HG03378 (cell line): ENCODE data around the gene RAB3C.
"Not testable (repeated sequence)": the region's sequence is repeated elsewhere in the genome, so short reads cannot be mapped to it uniquely, and the experiment has no call there.

Experiments
- ATAC-seq: cut with Tn5 transposase; IDR thresholded peaks from one replicate; pipeline ENCODE4 v1.9.1; 2021; ENCODE audit warnings: mild to moderate bottlenecking, moderate library complexity; ENCODE audit not compliant: unreplicated experiment

RAB3C gene

DNA sequence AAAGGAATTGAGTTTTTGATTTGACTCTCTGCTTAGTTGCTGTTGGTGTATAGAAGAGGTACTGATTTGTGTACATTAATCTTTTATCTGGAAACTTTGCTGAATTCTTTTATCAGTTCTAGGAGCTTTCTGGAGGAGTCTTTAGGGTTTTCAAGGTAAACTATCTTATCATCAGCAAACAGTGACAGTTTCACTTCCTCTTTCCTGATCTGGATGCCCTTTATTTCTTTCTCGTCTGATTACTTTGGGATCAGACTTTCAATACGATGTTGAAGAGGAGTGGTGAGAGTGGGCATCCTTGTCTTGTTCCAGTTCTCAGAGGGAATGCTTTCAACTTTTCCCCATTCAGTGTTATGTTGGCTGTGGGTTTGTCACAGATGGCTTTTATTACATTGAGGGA, 17.7 kb downstream of the RAB3C start:
- ATAC-seq = not testable (repeated sequence)

DNA sequence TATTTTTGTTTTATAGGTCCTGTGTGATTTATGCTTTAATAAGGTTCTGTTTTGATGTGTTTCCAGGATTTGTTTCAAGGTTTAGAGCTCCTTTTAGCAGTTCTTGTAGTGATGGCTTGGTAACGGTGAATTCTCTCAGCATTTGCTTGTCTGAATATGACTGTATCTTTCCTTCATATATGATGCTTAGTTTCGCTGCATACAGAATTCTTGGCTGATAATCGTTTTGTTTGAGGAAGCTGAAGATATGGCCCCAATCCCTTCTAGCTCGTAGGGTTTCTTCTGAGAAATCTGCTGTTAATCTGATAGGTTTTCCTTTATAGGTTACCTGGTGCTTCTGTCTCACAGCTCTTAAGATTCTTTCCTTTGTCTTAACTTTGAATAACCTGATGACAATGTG, 20.0 kb downstream of the RAB3C start:
- ATAC-seq = not testable (repeated sequence)

DNA sequence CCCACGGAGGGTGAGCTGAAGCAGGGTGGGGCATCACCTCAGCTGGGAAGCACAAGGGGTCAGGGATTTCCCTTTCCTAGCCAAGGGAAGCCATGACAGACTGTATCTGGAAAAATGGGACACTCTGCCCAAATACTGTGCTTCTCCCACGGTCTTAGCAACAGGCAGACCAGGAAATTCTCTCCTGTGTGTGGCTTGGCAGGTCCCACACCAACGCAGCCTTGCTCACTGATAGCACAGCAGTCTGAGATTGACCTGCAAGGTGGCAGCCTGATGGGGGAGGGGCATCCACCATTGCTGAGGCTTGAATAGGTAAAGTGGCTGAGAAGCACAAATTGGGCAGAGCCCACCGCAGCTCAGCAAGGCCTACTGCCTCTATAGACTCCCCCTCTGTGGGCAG, 23.2 kb downstream of the RAB3C start:
- ATAC-seq = no peak

- ATAC-seq = no peak
Measured at GRCh38 chr5:58615972-58616371, 33.1 kb downstream of the RAB3C start.

DNA sequence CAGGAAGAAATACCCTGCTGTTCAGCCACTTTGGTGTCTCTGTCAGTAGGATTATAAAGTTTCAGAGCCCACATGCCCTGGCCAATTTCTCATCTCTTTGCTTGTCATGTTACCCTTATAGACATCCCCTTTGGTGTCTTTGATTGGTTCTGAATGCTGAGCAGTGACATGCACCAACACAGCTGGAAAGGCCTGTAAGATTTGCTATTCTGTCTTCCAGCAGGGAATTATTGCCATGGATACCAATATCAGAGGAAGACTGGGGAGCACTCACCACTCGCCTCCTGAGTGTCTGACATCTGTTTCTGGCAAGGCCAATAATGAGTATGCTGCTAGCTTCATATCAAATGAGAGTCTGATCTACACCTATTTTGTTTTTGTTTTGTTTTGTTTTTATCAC, 34.4 kb downstream of the RAB3C start:
- no peak for ATAC-seq

- ATAC-seq = no peak
Measured at GRCh38 chr5:58620336-58620735, 37.5 kb downstream of the RAB3C start.

DNA sequence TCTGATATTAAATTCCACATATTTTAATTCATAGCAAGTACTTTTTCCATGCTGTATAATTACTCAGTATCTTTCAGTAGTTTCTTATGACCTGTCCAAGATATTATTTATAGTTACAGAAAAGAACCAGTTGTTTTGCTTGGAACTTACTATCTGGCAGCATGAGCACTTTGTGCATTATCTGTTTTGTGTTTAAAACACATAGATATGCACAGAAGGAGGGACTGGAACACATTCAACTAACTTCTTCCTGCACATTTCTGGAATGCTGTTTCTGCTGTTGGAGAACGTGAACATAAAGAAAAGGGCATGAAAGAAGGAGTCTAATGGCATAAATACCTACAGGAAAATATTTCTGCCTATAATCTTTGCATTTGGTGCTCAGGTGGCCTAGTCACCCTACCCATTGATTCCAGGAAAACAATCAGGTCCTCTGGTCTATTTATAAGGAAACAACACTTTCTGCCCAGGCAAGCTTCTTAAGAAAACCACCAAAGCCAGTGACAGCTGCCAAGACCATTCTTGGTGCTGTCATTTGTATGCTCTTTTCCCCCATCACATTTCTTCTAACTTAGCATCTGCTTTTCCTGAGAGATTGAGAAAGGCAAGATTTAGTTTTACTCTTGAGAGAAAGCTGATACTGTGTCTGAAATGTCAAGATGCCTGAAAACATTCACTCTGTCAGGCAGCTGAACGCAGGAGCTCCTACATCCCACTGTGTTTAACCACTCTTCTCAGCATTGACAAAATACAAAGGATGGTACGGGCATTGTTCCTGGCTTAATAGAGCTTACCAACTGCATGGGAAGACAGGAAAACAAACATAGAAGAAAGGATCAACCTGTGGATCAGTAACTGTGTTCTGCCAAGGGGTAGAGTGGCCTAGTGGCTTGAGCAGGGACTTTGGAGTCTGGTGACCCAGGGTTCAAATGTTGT, 40.3 kb downstream of the RAB3C start:
- ATAC-seq = no peak

GRCh38 chr5:58628626-58629025, 45.8 kb downstream of the RAB3C start:
- no peak for ATAC-seq

DNA sequence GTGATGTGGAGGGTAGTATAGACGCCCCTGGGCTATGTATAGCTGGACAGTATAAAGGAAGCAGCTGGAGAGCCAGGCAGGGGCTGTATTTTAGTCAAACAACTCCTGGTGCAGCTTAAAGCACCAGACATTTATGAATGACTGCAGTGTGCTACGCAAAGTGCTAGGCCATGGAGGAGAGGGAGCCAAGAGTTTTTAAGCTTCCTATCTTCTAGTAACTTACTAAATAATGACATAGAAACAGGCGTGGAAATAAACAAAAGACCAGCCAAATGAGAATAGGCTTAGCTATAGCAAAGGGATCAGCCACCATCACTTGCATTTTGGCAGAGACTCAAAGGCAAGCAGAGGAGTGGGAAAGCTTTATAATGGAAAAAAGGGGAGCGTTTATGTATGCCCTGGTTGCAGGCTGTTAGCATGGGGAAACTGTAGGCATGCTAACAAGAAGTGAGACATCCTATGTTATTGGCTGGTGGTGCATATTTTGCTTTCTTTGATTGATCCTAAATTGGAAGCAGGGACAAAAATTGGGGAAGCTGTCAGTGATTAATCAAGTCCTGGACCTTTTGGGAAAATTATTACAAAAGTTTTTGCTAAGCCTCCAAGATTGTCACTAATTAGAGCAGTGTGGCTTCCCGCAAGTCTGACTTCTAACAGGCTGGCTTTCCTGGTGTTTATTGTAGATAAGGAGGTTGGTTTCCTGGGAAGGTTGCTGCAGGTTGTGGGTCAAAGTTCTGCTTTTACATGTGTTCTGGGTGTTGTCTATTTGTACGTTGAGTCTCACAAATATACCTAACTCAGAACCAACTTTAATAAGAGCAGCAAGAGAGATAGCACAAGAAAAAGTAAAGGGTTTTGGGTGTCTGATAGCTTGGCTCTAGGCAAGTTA, 46.6 kb downstream of the RAB3C start:
- ATAC-seq = no peak

GRCh38 chr5:58631895-58632294, 49.0 kb downstream of the RAB3C start:
- no peak for ATAC-seq

GRCh38 chr5:58635416-58635815, 52.5 kb downstream of the RAB3C start:
- ATAC-seq = no peak

- ATAC-seq = no peak
Measured at GRCh38 chr5:58640011-58640410, 57.1 kb downstream of the RAB3C start.

DNA sequence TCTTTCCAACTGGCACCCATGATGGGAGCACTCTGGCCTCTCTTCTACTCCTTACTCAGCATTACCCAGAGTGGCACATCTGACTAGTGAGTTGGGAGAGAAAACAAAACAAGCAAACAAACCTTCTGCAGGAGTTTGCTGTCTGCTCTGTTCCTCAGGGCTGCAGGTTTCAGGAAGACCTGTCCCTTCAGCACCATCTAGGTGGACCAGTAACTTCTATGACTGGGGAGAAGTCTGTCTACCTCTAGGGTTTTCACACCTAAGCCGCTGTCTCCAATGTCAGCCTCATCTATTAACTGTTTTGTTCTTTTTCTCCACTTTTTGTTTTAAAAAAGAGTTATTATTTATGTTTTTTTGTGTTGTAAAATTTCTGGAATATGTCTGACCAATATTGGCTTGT, 58.7 kb downstream of the RAB3C start:
- no peak for ATAC-seq

DNA sequence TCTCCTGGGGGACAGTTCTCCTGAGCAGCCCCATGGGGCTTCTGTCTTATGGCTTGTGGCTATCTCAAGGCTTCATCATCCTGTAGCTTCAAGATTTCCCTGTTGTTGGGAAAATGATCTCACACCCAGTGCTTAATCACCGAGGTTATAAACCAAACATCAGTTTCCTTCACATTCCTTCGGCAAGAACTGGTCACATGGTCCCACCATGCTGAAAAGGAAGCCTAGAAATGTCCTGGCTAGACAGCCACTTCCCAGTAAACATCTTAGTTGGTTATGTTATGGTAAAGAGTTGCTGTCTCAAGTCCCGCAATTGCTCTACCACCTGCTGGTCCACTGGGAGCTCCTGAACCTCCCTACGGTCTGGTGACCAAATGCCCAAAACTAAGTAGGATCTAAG, 66.0 kb downstream of the RAB3C start:
- ATAC-seq = no peak

DNA sequence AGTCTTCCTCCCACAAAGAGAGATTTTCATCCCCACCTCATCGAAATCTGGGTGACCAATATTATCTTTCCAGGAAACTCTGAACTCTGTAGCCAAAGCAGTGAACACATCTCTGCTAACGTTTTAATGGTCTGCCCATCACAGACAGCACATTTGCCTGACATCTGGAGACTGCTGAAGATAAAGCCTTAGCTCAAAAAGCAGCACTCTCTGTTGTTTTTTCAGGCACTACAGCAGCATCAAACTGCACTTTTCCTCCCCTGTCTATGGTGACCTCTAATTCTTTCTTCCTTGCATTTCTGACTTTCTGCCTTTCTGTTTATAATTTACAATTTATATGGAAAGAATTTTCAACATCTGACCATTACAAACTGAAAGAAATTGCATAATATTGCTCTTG, 66.8 kb downstream of the RAB3C start:
- ATAC-seq = no peak

DNA sequence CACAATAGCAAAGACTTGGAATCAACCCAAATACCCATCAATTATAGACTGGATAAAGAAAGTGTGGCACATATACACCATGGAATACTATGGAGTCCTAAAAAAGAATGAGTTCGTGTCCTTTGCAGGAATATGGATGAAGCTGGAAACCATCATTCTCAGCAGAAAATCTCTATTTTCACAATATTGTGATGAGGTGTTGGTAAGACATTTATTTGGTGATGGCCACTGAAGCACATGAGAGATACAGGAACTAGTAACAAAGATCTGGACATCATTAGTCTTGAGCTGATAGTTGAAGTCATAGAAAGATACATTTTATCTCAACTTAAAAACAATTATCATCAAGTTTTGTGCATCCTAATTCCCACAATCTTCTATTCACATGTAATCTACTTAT, 70.6 kb downstream of the RAB3C start:
- no peak for ATAC-seq

- ATAC-seq = no peak
Measured at GRCh38 chr5:58666141-58666540, 83.3 kb downstream of the RAB3C start.

DNA sequence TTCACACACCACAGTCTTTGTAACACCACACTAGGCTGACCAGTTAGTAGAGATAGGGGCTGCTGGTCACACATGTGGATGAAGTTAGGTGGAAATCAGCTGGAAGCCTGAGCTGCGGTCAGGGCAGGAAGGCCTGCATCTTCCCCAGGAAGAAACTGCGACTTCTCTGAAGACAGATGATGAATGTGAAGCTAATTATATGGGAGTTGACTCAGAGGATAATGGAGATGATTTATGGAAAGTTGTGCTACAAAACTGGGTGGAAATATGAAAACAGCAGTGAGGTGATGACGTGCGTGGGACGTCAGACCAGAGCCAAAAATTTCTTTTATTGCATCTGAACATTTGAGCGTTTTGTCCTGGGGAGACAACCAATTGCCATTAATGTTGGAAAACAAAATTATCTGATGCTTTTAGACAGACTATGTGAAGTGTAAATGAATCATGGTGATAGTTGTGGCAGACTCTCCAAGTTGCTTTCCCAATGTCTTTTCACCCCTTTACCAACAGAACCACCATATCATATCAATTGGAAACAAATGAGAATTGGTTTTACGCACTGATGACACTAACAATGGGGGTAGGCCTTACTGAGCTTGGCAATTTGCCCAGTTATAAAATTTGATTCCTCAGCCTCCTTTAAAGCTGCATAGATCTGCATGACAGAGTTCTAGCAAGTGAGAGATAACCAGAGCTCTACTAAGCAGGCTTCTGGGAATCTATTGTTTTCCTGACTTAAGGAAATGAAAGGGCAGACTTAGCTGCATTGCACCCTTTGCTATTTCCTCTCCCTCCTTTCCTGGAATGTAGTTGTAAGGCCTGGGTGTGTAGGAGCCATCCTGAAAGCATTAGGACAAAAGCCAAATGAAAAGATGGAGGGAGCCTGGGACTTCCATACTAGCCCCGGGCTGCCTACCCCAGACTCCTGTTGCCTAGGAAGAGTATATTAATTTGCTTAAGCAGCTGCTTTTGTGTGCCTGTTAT, 84.0 kb downstream of the RAB3C start:
- ATAC-seq = no peak

GRCh38 chr5:58670582-58670981, 87.7 kb downstream of the RAB3C start:
- ATAC-seq = no peak

DNA sequence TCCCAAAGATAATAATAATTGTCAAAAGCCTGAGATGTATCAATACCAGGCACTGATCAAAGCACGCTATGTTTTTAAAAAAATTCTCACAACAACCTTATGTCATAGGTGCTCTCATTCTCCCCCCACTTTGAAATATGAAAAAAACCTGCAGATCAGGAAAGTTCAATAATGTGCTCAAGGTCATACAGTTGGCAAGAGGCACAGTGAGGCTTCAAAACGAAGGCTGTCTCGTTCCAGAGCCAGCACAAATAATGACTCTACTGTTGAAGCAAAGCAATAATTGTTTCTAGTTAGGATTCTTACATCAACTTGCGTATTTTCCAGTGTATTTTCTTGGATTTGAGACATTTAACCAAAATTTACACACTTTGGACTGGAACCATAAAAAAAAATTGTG, 88.3 kb downstream of the RAB3C start:
- ATAC-seq = no peak

- ATAC-seq = no peak
Measured at GRCh38 chr5:58672521-58672920, 89.6 kb downstream of the RAB3C start.
